GM19468 (cell line): Measurements from ENCODE around the gene RXRA.

Experiments used
- ATAC-seq: cut with Tn5 transposase; IDR thresholded peaks from one replicate; pipeline ENCODE4 v1.9.1; 2021; ENCODE audit warnings: mild to moderate bottlenecking, moderate library complexity, moderate number of reproducible peaks; ENCODE audit not compliant: unreplicated experiment; ENCODE audit errors: extremely low read depth

Gene RXRA

GRCh38 chr9:134333874-134334581 lies 7.8 kb downstream of the RXRA start:
- ATAC-seq, result no peak

GRCh38 chr9:134335061-134335460 lies 8.8 kb downstream of the RXRA start:
- ATAC-seq, result no peak

- no peak for ATAC-seq
These were observed 9.4 kb downstream of the RXRA start for GRCh38 chr9:134335486-134336220.

GRCh38 chr9:134336228-134336627 lies 10.0 kb downstream of the RXRA start:
- ATAC-seq, result no peak

- ATAC-seq, result no peak
These were observed 10.7 kb downstream of the RXRA start for GRCh38 chr9:134336924-134337323.

- ATAC-seq, result no peak
These were observed 11.2 kb downstream of the RXRA start for GRCh38 chr9:134337469-134337868.

- ATAC-seq, result no peak
These were observed 12.3 kb downstream of the RXRA start for GRCh38 chr9:134338394-134339182.

- no peak for ATAC-seq
These were observed 13.0 kb downstream of the RXRA start for GRCh38 chr9:134339183-134339806.

- ATAC-seq, result no peak
These were observed 14.4 kb downstream of the RXRA start for GRCh38 chr9:134340475-134341160.

GRCh38 chr9:134341306-134341705 lies 15.1 kb downstream of the RXRA start:
- ATAC-seq, result no peak

- no peak for ATAC-seq
These were observed 15.9 kb downstream of the RXRA start for GRCh38 chr9:134341929-134342745.

GRCh38 chr9:134342746-134343115 lies 16.5 kb downstream of the RXRA start:
- ATAC-seq, result no peak

GRCh38 chr9:134343637-134344036 lies 17.4 kb downstream of the RXRA start:
- no peak for ATAC-seq

GRCh38 chr9:134344068-134344799 lies 18.0 kb downstream of the RXRA start:
- no peak for ATAC-seq

- no peak for ATAC-seq
These were observed 18.6 kb downstream of the RXRA start for GRCh38 chr9:134344800-134345310.

- no peak for ATAC-seq
These were observed 19.5 kb downstream of the RXRA start for GRCh38 chr9:134345737-134346136.

GRCh38 chr9:134346151-134346550 lies 19.9 kb downstream of the RXRA start:
- no peak for ATAC-seq

- no peak for ATAC-seq
These were observed 20.8 kb downstream of the RXRA start for GRCh38 chr9:134346840-134347583.
